MCF 10A (cell line): ENCODE results near the gene TFF3. TPM values are rescaled to one million over a fixed set of nuclear protein-coding genes. Genes with fewer than 3 reads are reported as not detected.

Experiments
- BruUV-seq: library from RNA; stranded (reverse); fragments of 400-500 nt; replicated peaks from 2 replicates; lab custom pipeline; 2021; lab: Mats Ljungman, UMichigan
- CTCF ChIA-PET: fragments of 300-600 bp; sonication (Branson Sonifier 250); formaldehyde crosslinking; extraction: SDS; loops from one replicate; lab custom pipeline; 2021; ENCODE audit warnings: antibody characterized with exemption, inconsistent platforms; lab: Yijun Ruan, JAX
- POLR2A ChIA-PET: fragments of 300-600, 350-650 bp; sonication (Branson Sonifier 250); formaldehyde crosslinking; extraction: SDS; loops from one replicate; lab custom pipeline; 2020; ENCODE audit warnings: antibody characterized with exemption, inconsistent platforms; lab: Yijun Ruan, JAX
- DNase-seq: peaks from one replicate; pipeline ENCODE4 v3.0.0-alpha.2; 2018; ENCODE audit not compliant: unreplicated experiment
- H3K27ac Mint-ChIP-seq: one replicate; pipeline ENCODE4 v1.8.0; 2022; ENCODE audit warnings: mild to moderate bottlenecking, low read depth, mixed read lengths; ENCODE audit not compliant: unreplicated experiment
- H3K27me3 Mint-ChIP-seq: one replicate; pipeline ENCODE4 v1.8.0; 2022; ENCODE audit warnings: mixed read lengths; ENCODE audit not compliant: insufficient read depth, unreplicated experiment
- H3K36me3 Mint-ChIP-seq: one replicate; pipeline ENCODE4 v1.8.0; 2022; ENCODE audit warnings: mild to moderate bottlenecking, moderate library complexity, mixed read lengths; ENCODE audit not compliant: insufficient read depth, unreplicated experiment
- H3K4me1 Mint-ChIP-seq: one replicate; pipeline ENCODE4 v1.8.0; 2022; ENCODE audit warnings: mixed read lengths; ENCODE audit not compliant: insufficient read depth, unreplicated experiment
- H3K4me3 Mint-ChIP-seq: one replicate; pipeline ENCODE4 v1.8.0; 2022; ENCODE audit warnings: mild to moderate bottlenecking, moderate library complexity, mixed read lengths; ENCODE audit not compliant: unreplicated experiment
- H3K9me3 Mint-ChIP-seq: one replicate; pipeline ENCODE4 v1.8.0; 2022; ENCODE audit warnings: mixed read lengths; ENCODE audit not compliant: unreplicated experiment
- intact Hi-C: fragments of 100-400 bp; cut with micrococcal nuclease; formaldehyde crosslinking; loops from 2 replicates; pipeline ENCODE4 v1.14.1; 2022
- total RNA-seq: library from RNA; stranded (reverse); gene quantifications from 2 replicates; pipeline ENCODE4 v1.2.3, GENCODE V29; 2022
- TF ChIP-seq, protein P1 (sequence below): fragments of 200-600 bp; IDR thresholded peaks from one replicate; pipeline ENCODE4 v1.8.0; 2022; ENCODE audit warnings: antibody characterized with exemption, mild to moderate bottlenecking; ENCODE audit not compliant: unreplicated experiment

TFF3 gene
- total RNA-seq, 1 experiment from 2014 or later: not detected

DNA sequence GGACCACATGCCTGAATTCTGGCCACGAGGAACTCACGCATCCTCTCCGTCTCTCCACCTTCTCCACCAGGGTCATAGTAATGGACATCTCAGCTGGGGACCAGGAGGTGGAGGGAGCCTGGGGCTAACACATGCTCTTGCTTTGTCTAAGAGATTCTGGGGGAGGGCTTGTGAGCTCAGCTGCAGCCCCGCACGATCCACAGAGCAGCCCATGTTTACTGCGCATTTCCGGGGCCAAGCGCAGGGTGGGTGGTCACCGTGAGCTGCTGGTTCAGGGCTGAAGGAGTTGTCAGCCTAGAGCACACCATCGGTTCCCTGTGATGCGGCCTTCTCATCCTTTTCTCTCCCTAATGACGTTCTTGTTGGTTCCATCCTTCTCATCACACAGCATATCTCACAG is 43.1 kb upstream of the TFF3 start:
- POLR2A ChIA-PET: no interaction called here
- Mint-ChIP-seq H3K27ac (no peak overlapping the region), H3K36me3 (peaks cover 6% of the 10 kb centered on the region), H3K4me1 (no peaks in the 10 kb centered on the region), H3K27me3 (peaks cover 27% of the 10 kb centered on the region), H3K4me3 (no peak overlapping the region), H3K9me3 (peaks cover 13% of the 10 kb centered on the region)
- intact Hi-C loops: no loop called here
- TF ChIP-seq, protein P1, sequence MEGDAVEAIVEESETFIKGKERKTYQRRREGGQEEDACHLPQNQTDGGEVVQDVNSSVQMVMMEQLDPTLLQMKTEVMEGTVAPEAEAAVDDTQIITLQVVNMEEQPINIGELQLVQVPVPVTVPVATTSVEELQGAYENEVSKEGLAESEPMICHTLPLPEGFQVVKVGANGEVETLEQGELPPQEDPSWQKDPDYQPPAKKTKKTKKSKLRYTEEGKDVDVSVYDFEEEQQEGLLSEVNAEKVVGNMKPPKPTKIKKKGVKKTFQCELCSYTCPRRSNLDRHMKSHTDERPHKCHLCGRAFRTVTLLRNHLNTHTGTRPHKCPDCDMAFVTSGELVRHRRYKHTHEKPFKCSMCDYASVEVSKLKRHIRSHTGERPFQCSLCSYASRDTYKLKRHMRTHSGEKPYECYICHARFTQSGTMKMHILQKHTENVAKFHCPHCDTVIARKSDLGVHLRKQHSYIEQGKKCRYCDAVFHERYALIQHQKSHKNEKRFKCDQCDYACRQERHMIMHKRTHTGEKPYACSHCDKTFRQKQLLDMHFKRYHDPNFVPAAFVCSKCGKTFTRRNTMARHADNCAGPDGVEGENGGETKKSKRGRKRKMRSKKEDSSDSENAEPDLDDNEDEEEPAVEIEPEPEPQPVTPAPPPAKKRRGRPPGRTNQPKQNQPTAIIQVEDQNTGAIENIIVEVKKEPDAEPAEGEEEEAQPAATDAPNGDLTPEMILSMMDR: no peak
- DNase-seq: no peak
- BruUV-seq: no TSS peak
- CTCF ChIA-PET: interaction anchor here (0.8 kb wide), 1 partner anchor 99 kb away, joined by 3 read pairs; no protein-coding TSS in a partner anchor

DNA sequence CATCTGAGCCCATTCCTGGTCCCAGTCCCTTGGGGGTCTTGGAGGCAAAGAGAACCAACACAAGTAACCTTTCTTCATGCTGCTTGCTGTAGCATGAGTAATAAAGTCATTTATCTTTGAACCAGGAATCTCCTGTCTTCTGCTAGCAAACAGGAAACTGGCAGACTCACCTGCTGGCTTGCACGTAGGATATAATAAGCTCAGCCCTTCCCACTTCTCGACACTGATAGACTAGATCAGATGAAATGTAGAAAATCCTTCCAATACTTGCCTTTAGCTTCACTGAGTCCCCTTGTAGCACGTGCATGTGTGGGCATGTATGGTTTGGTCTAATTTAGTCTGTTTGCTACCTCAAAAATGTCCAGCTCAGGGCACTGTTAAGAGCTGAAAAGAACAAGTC is 42.1 kb upstream of the TFF3 start:
- TF ChIP-seq, protein P1: no peak
- H3K36me3 Mint-ChIP-seq: peaks cover 6% of the 10 kb centered on the region
- CTCF ChIA-PET: no interaction called here
- POLR2A ChIA-PET: interaction anchor here (0.7 kb wide), 1 partner anchor 19 kb away, joined by 3 read pairs; no protein-coding TSS in a partner anchor
- H3K9me3 Mint-ChIP-seq: peaks cover 14% of the 10 kb centered on the region
- H3K27me3 Mint-ChIP-seq: peaks cover 29% of the 10 kb centered on the region
- H3K4me1 Mint-ChIP-seq: no peaks in the 10 kb centered on the region
- no TSS peak for BruUV-seq
- intact Hi-C loops: no loop called here
- no peak for DNase-seq
- H3K27ac Mint-ChIP-seq: no peak overlapping the region
- H3K4me3 Mint-ChIP-seq: no peak overlapping the region

DNA sequence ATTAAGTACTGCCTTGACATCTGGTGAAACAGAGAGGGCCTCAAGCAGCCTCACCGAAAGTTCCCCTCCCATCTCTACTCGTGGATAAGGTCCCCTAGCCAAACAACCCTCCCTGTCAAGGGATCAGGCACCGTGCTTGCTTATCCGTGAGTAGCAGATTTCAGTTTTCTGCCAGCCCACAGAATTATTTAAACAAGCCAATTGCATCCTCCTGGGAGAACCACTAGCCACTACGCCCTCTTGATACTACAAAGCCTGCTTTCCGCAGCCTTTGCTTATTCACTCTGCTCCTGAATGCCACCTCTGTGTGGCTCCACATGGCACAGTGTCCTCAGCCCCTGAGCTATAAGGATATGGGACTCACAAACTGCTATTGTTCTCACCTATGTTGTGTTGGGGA is 41.4 kb upstream of the TFF3 start:
- CTCF ChIA-PET: interaction anchor here (0.6 kb wide), 1 partner anchor 12 kb away, joined by 3 read pairs; no protein-coding TSS in a partner anchor
- intact Hi-C loops: no loop called here
- Mint-ChIP-seq H3K36me3 (peaks cover 6% of the 10 kb centered on the region), H3K27ac (no peak overlapping the region), H3K27me3 (peaks cover 29% of the 10 kb centered on the region), H3K9me3 (peaks cover 14% of the 10 kb centered on the region), H3K4me1 (no peaks in the 10 kb centered on the region), H3K4me3 (no peak overlapping the region)
- DNase-seq: no peak
- POLR2A ChIA-PET: no interaction called here
- no TSS peak for BruUV-seq
- TF ChIP-seq, protein P1: no peak

DNA sequence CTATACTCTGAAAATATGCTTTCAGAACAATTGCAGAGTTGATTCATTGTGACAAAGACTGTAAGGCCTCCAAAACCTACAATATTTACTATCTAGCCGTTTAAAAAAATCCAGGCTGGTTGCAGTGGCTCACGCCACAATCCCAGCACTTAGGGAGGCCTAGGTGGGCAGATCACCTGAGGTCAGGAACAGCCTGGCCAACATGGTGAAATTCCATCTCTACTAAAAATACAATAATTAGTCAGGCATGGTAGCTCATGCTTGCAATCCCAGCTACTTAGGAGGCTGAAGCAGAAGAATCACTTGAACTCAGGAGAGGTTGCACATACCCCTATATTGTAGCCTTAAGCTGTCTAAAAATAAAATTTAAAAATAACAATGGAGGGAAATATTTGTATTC is 40.8 kb upstream of the TFF3 start:
- peaks cover 29% of the 10 kb centered on the region for H3K27me3 Mint-ChIP-seq
- peaks cover 6% of the 10 kb centered on the region for H3K36me3 Mint-ChIP-seq
- no peak overlapping the region for H3K27ac Mint-ChIP-seq
- ChIA-PET CTCF (no interaction called here), POLR2A (no interaction called here)
- DNase-seq: no peak
- H3K4me3 Mint-ChIP-seq: no peak overlapping the region
- TF ChIP-seq, protein P1: no peak
- intact Hi-C loops: no loop called here
- BruUV-seq: no TSS peak
- H3K9me3 Mint-ChIP-seq: peaks cover 14% of the 10 kb centered on the region
- no peaks in the 10 kb centered on the region for H3K4me1 Mint-ChIP-seq
